HepG2 (cell line): Measurements from ENCODE around the gene KLF5. TPM values are rescaled to one million over a fixed set of nuclear protein-coding genes. Genes with fewer than 3 reads are reported as not detected.

Experiments
- ATAC-seq: fragments of 200-7000 bp; cut with Tn5 transposase; 3 replicates; pipeline ENCODE4 v1.9.1; 2020; ENCODE audit warnings: mild to moderate bottlenecking, moderate library complexity
- BruUV-seq: library from RNA; stranded (reverse); fragments of 400-500 nt; replicated peaks from 2 replicates; lab custom pipeline; 2021; lab: Mats Ljungman, UMichigan
- CTCF ChIA-PET: fragments of 300-600 bp; formaldehyde crosslinking; extraction: SDS; loops from one replicate; lab custom pipeline; 2021; ENCODE audit warnings: low total read pairs, inconsistent platforms, low intra/inter-chr PET ratio; lab: Yijun Ruan, JAX
- POLR2A ChIA-PET: fragments of 350-600 bp; sonication (Branson Sonifier 250); formaldehyde crosslinking; loops from one replicate; lab custom pipeline; 2020; ENCODE audit warnings: antibody characterized with exemption, inconsistent platforms; lab: Yijun Ruan, JAX
- DNase-seq: peaks from one replicate; pipeline ENCODE4 v3.0.0-alpha.2; 2015; ENCODE audit warnings: low spot score
- FAIRE-seq: peaks from 3 replicates; lab custom pipeline; 2011; peaks lifted over from hg19 to GRCh38; lab: Jason Lieb, UNC
- H2AFZ ChIP-seq: one replicate; pipeline ENCODE4 v1.6.1; 2011; ENCODE audit warnings: low read length, inconsistent platforms
- H3K27ac ChIP-seq: fragments of 300-600 bp; 3 replicates; pipeline ENCODE4 v1.8.0; 2011; ENCODE audit warnings: mixed run types, mild to moderate bottlenecking, mixed read lengths, low read length, inconsistent platforms; ENCODE audit not compliant: insufficient read depth; ENCODE audit errors: extremely low read length
- H3K27me3 ChIP-seq, 2 experiments: fragments of 200-600 bp in 1 of 2; 2 replicates in 1 of 2; 3 replicates in 1 of 2; pipeline versions ENCODE4 v1.6.0 to v1.8.0; 2011; ENCODE audit warnings: low read length in 2 of 2, mild to moderate bottlenecking in 2 of 2, moderate library complexity in 2 of 2, inconsistent platforms in 1 of 2; ENCODE audit not compliant: insufficient read depth in 2 of 2, control insufficient read depth in 1 of 2
- H3K36me3 ChIP-seq, 2 experiments: fragments of 200-600 bp in 1 of 2; replicated peaks in 1 of 2; 2 replicates in 1 of 2; 3 replicates in 1 of 2; pipeline versions ENCODE4 v1.5.1 to v1.8.0; 2011; ENCODE audit warnings: low read length in 2 of 2, inconsistent platforms in 1 of 2; ENCODE audit not compliant: insufficient read depth in 2 of 2, control insufficient read depth in 1 of 2
- H3K4me1 ChIP-seq: 2 replicates; pipeline ENCODE4 v1.5.1; 2012; ENCODE audit warnings: low read length, inconsistent platforms; ENCODE audit not compliant: insufficient read depth
- H3K4me2 ChIP-seq: 2 replicates; pipeline ENCODE4 v1.6.0; 2011; ENCODE audit warnings: low read depth, low read length, inconsistent platforms
- H3K4me3 ChIP-seq, 3 experiments: fragments of 200-600 bp in 1 of 3; sonication (generic), shearing (Covaris generic) in 1 of 3; replicated peaks in 1 of 3; 2 replicates each; pipeline ENCODE4 v1.5.1; 2011 to 2016; ENCODE audit warnings: low read length in 3 of 3, inconsistent platforms in 2 of 3, low read depth in 2 of 3, mild to moderate bottlenecking in 2 of 3, control low read depth in 1 of 3, mixed read lengths in 1 of 3; ENCODE audit not compliant: insufficient read depth in 1 of 3
- H3K79me2 ChIP-seq: one replicate; pipeline ENCODE4 v1.6.1; 2011; ENCODE audit warnings: low read length, inconsistent platforms; ENCODE audit not compliant: insufficient read depth
- H3K9ac ChIP-seq: 2 replicates; pipeline ENCODE4 v1.6.0; 2011; ENCODE audit warnings: mild to moderate bottlenecking, low read depth, low read length, inconsistent platforms; ENCODE audit not compliant: insufficient read depth
- H3K9me3 ChIP-seq: 2 replicates; pipeline ENCODE4 v1.5.1; 2012; ENCODE audit warnings: mild to moderate bottlenecking, low read length
- H4K20me1 ChIP-seq: 2 replicates; pipeline ENCODE4 v1.6.0; 2011; ENCODE audit warnings: inconsistent platforms, mild to moderate bottlenecking, low read length, moderate library complexity; ENCODE audit not compliant: insufficient read depth
- DNMT1 ChIP-seq: sonication (generic); formaldehyde crosslinking; IDR thresholded peaks from 2 replicates; pipeline ENCODE4 v1.5.1; 2020; ENCODE audit warnings: mild to moderate bottlenecking, missing genetic modification reagents
- DR1 ChIP-seq: sonication (generic); formaldehyde crosslinking; IDR thresholded peaks from 2 replicates; pipeline ENCODE4 v1.8.0; 2021; ENCODE audit warnings: mild to moderate bottlenecking, missing genetic modification reagents, inconsistent platforms
- JUNB ChIP-seq: sonication (generic); formaldehyde crosslinking; IDR thresholded peaks from 2 replicates; pipeline ENCODE4 v1.8.0; 2022; ENCODE audit warnings: missing genetic modification reagents, mild to moderate bottlenecking, borderline replicate concordance
- KDM1A ChIP-seq: IDR thresholded peaks from 2 replicates; pipeline ENCODE4 v1.6.1; 2016; ENCODE audit warnings: missing compliant biosample characterization
- TARDBP ChIP-seq: sonication (generic); formaldehyde crosslinking; IDR thresholded peaks from 2 replicates; pipeline ENCODE4 v1.8.0; 2022; ENCODE audit warnings: mild to moderate bottlenecking, missing genetic modification reagents
- ZNF292 ChIP-seq: sonication (generic); formaldehyde crosslinking; IDR thresholded peaks from 2 replicates; pipeline ENCODE4 v1.8.1; 2022; ENCODE audit warnings: mild to moderate bottlenecking, low read depth, missing genetic modification reagents, borderline replicate concordance
- ZSCAN21 ChIP-seq: sonication (generic); formaldehyde crosslinking; IDR thresholded peaks from 2 replicates; pipeline ENCODE4 v1.8.0; 2022; ENCODE audit warnings: mild to moderate bottlenecking, missing genetic modification reagents, moderate library complexity, borderline replicate concordance
- WGBS: methylation state at CpG from one replicate; pipeline ENCODE4 v1.1.6; 2017; ENCODE audit warnings: low lambda C conversion rate; 5-methylcytosine and 5-hydroxymethylcytosine counted together
- in situ Hi-C: cut with HindIII; loops from 2 replicates; pipeline ENCODE4 v1.10.0; 2017; ENCODE audit warnings: low pct_unique_long_range_greater_than_20kb; ENCODE audit not compliant: extremely low pct_ligation_motif_present
- intact Hi-C: fragments of 100-400 bp; cut with micrococcal nuclease; formaldehyde crosslinking; loops from one replicate; pipeline ENCODE4 v1.10.0; 2022; ENCODE audit not compliant: unreplicated experiment
- polyA plus RNA-seq, 8 experiments: library from polyadenylated mRNA; depleted of rRNA in 3 of 8; stranded (reverse) in 7 of 8; unstranded in 1 of 8; fragments of >200 nt; fragmentation: Illumina TruSeq in 4 of 8; extraction: Trizol in 4 of 8; gene quantifications; 2 replicates each; pipeline versions ENCODE4 v1.2.1 to v1.2.3, GENCODE V29; 2011 to 2016; ENCODE audit warnings: low read depth in 4 of 8, missing spikeins in 1 of 8, mixed read lengths in 1 of 8; ENCODE audit not compliant: insufficient read depth in 1 of 8
- total RNA-seq, 5 experiments: library from RNA; depleted of rRNA; stranded (reverse); fragments of >200 nt; fragmentation: Illumina TruSeq; extraction: Trizol; gene quantifications; 2 replicates each; pipeline ENCODE4 v1.2.3, GENCODE V29; 2016; ENCODE audit warnings: low read depth in 1 of 5
- TF ChIP-seq, protein P1 (sequence below): sonication (generic); IDR thresholded peaks from 2 replicates; pipeline ENCODE4 v1.6.1; 2016; ENCODE audit warnings: low read depth, borderline replicate concordance
- TF ChIP-seq, protein P2 (sequence below): sonication (generic); formaldehyde crosslinking; IDR thresholded peaks from 2 replicates; pipeline ENCODE4 v1.4.0; 2020; ENCODE audit warnings: mild to moderate bottlenecking, missing genetic modification reagents

KLF5 gene
- total and polyA plus RNA-seq, 2 of the 13 experiments (the other 11 are each of a cell fraction or from before 2014, with no cell fraction given), result 1.7 to 9.2 TPM

DNA sequence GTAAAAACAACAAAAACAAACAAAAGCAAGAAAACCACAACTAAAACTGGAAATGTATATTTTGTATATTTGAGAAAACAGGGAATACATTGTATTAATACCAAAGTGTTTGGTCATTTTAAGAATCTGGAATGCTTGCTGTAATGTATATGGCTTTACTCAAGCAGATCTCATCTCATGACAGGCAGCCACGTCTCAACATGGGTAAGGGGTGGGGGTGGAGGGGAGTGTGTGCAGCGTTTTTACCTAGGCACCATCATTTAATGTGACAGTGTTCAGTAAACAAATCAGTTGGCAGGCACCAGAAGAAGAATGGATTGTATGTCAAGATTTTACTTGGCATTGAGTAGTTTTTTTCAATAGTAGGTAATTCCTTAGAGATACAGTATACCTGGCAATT lies 17.1 kb downstream of the KLF5 start:
- CTCF ChIA-PET, result no interaction called here
- H3K9me3 ChIP-seq, result no peaks in the 10 kb centered on the region
- no peaks in the 10 kb centered on the region for H3K36me3 ChIP-seq
- TF ChIP-seq DNMT1 (no peak), ZNF292 (CRISPR knock-in tag) (no peak), KDM1A (CRISPR knock-in tag) (no peak), TARDBP (CRISPR knock-in tag) (no peak), ZSCAN21 (CRISPR knock-in tag) (no peak), JUNB (CRISPR knock-in tag) (no peak), DR1 (CRISPR knock-in tag) (no peak)
- TF ChIP-seq, protein P1, sequence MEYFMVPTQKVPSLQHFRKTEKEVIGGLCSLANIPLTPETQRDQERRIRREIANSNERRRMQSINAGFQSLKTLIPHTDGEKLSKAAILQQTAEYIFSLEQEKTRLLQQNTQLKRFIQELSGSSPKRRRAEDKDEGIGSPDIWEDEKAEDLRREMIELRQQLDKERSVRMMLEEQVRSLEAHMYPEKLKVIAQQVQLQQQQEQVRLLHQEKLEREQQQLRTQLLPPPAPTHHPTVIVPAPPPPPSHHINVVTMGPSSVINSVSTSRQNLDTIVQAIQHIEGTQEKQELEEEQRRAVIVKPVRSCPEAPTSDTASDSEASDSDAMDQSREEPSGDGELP, result no peak
- TF ChIP-seq, protein P2, sequence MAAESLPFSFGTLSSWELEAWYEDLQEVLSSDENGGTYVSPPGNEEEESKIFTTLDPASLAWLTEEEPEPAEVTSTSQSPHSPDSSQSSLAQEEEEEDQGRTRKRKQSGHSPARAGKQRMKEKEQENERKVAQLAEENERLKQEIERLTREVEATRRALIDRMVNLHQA (CRISPR knock-in tag), result no peak
- intact Hi-C loops (no loop called here), in situ Hi-C loops (no loop called here)
- no peak overlapping the region for H3K27ac ChIP-seq
- H3K27me3 ChIP-seq, result no peaks in the 10 kb centered on the region
- H3K9ac ChIP-seq, result no peak overlapping the region
- DNase-seq, result no peak
- no TSS peak for BruUV-seq
- 91% methylated on average over 2 of the region's 2 CpGs for WGBS
- H3K79me2 ChIP-seq, result no peaks in the 10 kb centered on the region
- FAIRE-seq, result no peak
- no peak overlapping the region for H2AFZ ChIP-seq
- POLR2A ChIA-PET, result no interaction called here
- H3K4me2 ChIP-seq, result no peak overlapping the region
- H3K4me3 ChIP-seq, result no peak overlapping the region
- no peak for ATAC-seq
- H3K4me1 ChIP-seq, result peaks cover 5% of the 10 kb centered on the region; the same call in 1 of the 2 replicates
- no peaks in the 10 kb centered on the region for H4K20me1 ChIP-seq
